Astrocyte (in vitro differentiated cells and primary cell): Measurements from ENCODE around the gene ZNF771.

Experiments used
- EZH2 ChIP-seq: IDR thresholded peaks from 2 replicates; pipeline ENCODE4 v1.6.1; 2012; ENCODE audit warnings: mild to moderate bottlenecking, low read length, inconsistent platforms; ENCODE audit not compliant: insufficient read depth
- TF ChIP-seq, protein P1 (sequence below): IDR thresholded peaks from 2 replicates; pipeline ENCODE4 v1.5.1; 2011; ENCODE audit warnings: low read depth, mild to moderate bottlenecking, inconsistent platforms, low read length, moderate library complexity; ENCODE audit not compliant: insufficient read depth

DNA sequence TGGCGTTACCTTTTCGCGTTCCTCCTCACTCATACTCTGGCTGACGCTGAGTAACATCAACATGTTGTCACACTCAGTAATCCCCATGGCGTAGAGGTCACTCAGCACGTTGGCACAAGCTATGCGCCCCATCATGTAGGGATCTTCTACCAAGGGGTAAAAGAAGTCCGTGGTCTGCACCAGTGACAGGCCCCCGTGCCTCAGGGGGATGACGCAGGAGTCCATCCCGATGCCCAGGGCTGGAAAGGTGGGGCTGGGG lies 37.7 kb downstream of the ZNF771 start:
- TF ChIP-seq, protein P1, sequence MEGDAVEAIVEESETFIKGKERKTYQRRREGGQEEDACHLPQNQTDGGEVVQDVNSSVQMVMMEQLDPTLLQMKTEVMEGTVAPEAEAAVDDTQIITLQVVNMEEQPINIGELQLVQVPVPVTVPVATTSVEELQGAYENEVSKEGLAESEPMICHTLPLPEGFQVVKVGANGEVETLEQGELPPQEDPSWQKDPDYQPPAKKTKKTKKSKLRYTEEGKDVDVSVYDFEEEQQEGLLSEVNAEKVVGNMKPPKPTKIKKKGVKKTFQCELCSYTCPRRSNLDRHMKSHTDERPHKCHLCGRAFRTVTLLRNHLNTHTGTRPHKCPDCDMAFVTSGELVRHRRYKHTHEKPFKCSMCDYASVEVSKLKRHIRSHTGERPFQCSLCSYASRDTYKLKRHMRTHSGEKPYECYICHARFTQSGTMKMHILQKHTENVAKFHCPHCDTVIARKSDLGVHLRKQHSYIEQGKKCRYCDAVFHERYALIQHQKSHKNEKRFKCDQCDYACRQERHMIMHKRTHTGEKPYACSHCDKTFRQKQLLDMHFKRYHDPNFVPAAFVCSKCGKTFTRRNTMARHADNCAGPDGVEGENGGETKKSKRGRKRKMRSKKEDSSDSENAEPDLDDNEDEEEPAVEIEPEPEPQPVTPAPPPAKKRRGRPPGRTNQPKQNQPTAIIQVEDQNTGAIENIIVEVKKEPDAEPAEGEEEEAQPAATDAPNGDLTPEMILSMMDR: no peak
- TF ChIP-seq EZH2: no peak
